AG20443 (cell line): ENCODE data around the gene LEO1.
A peak's percentile ranks its signal among the peaks of the same experiment; 100 is the strongest.

Experiments used
- DNase-seq: peaks from one replicate; pipeline ENCODE4 v3.0.0; 2012; ENCODE audit warnings: low spot score, mixed read lengths

The LEO1 gene

DNA sequence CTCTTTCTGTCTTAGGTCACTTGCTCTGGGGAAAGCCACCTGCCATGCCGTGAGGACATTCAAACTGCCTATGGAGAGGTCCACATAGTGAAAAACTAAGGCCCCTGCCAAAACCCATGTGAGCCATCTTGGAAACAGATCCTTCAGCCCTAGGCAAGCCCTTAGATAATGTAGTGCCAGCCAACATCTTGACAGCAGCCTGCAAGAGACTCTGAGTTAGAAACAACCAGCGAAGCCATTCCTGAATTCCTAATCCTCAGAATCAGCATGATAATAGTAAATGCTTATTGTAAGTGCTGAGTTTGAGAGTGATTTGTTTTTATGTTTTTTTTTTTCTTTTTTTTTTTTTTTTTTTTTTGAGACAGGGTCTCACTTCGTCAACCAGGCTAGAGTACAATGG lies 40.6 kb downstream of the LEO1 start:
- DNase-seq: no peak

GRCh38 chr15:51926809-51927208 lies 44.8 kb downstream of the LEO1 start:
- no peak for DNase-seq

DNA sequence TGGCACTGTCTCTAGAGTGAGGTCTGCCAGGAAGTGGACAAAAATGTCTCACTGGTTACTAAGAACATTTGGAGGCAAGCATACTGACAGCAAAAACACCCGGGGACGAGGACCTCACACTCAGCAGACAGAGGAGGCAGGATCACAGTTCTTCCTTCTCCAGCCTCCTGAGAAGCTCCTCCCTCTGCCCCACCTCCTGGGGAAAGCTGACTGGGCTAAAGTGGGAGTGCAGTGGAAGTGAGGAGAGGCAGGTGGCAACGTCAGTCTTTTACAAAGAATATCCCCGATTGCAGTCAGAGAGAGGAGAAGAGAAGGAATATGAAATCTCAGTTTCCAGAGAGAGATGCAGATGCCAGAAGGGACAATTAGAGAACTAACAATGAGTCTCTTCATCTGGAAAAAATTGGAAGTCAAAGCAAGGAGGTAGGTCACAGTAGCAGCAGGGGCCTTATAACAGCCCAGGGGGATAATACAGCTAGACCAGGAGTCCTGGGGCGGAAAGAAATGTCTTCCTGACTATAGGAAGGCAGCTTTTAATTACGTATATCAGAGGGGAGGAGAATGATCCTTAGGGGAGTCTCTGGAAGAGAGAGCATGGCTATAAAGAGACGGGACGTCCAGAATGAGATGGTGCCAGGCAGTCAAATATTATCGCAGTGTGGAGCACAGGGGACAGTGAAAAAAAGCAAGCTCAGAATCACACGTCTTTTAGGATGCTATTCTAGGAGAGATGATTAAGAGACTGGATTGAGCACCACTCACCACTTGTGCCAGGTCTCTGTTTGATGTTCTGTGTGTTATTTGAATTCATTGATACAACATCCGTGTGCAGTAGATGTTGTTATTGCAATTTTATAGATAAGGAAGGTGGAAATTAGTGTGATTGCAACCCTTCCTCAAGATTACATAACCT lies 47.2 kb downstream of the LEO1 start:
- peak; percentile 13 for DNase-seq

GRCh38 chr15:51917493-51917892 lies 54.1 kb downstream of the LEO1 start:
- DNase-seq: peak; percentile 23

GRCh38 chr15:51912528-51912927 lies 59.0 kb downstream of the LEO1 start:
- DNase-seq: no peak

DNA sequence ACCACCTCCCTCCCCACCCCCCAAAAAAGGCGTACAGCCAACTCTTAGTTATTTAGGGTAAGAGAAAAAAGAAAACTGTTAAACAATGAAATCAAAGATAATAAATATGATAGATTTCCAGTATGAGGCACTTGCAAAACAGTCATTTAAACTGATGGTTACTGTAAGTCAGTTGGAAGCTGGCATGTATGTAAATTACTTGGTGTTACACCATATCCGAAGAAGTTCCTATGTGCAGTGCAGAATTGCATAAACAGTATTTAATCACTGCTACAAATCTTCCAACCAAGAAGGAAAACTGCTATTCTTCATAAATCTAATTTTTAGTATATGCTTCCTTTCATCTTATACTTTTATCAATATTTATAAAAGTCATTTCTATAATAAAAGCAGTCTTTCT lies 62.0 kb downstream of the LEO1 start:
- no peak for DNase-seq

DNA sequence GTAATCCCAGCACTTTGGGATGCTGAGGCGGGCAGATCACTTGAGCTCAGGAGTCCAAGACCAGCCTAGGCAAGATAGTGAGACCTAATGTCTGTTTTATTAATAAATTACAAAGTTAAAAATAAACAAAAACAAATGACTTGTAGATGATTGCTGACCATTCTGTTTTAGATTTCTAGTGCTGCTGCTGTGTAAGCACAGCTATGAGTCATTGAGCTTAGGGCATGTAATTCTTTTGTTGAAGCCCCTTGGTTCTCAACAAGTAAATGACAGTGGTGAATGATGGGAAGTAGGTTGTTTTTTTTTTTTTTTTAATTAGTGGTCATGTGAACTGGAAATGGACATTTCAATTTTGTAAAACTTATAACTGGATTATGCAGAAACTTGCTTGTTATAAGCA lies 63.3 kb downstream of the LEO1 start:
- DNase-seq: no peak

GRCh38 chr15:51907136-51907862 lies 64.3 kb downstream of the LEO1 start:
- DNase-seq: peak; percentile 17

GRCh38 chr15:51904931-51905330 lies 66.6 kb downstream of the LEO1 start:
- no peak for DNase-seq

DNA sequence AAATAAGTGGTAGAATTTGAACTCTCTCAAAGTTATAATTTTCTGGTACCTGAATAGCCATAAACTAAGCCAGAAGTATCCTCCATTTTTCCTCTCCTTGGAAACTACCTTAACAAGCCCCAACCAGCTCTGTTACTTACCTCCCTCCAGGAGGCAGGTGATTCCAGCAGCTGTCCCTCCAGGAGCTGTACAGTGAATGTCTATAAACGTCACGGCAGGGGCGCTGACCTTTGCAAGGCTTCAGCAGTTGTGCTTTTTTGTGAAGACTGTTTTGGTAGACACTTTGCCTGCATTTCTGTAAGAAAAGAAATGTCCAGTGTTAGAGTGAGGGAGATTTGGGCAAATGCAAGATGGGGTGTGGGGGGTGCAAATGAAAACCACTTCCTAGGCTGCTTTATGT lies 67.2 kb downstream of the LEO1 start:
- no peak for DNase-seq

DNA sequence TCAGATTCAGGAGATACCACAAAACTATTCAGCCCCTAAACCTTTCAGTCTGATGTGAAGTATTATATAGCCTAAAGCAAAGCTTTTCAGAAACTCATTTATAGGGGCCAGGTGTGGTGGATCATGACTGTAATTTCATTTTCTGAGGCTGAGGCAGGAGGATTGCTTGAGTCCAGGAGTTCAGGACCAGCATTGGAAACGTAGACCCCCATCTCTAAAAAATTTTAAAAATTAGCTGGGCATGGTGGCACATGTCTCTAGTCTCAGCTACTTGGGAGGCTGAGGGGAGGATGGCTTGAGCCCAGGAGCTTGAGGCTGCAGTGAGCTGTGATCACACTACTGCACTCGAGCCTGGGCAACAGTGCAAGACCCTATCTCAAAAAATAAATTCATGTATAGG lies 82.1 kb downstream of the LEO1 start:
- no peak for DNase-seq

- DNase-seq: peak; percentile 54
Observed at GRCh38 chr15:51888593-51889195, 82.9 kb downstream of the LEO1 start.
